Esophagus squamous epithelium (tissue), 5 donors: ENCODE measurements around the gene PHLPP1. TPM values are rescaled to one million over a fixed set of nuclear protein-coding genes. Genes with fewer than 3 reads are reported as not detected.

Source experiments
- DNase-seq: peaks from one replicate; lab custom pipeline; 2025; lab: John Stamatoyannopoulos, UW
- H3K27ac ChIP-seq, 4 donors: fragments of 200-600 bp; sonication (generic); one replicate each; pipeline ENCODE4 v1.5.1; 2016 to 2019; ENCODE audit warnings: mild to moderate bottlenecking in 1 of 4
- H3K27me3 ChIP-seq, 4 donors: fragments of 200-600 bp; sonication (generic); 1 replicate in 3 of 4; 2 replicates in 1 of 4; pipeline versions ENCODE4 v1.5.1 to v1.6.0; 2017 to 2021; ENCODE audit warnings: antibody characterized with exemption in 1 of 4
- H3K36me3 ChIP-seq, 3 donors: fragments of 200-600 bp; sonication (generic); one replicate each; pipeline ENCODE4 v1.5.1; 2016 to 2019
- H3K4me1 ChIP-seq, 3 donors: fragments of 200-600 bp; sonication (generic); one replicate each; pipeline ENCODE4 v1.5.1; 2017 to 2019
- H3K4me3 ChIP-seq, 4 donors: fragments of 200-600 bp; sonication (generic); 1 replicate in 3 of 4; 2 replicates in 1 of 4; pipeline ENCODE4 v1.5.1; 2016 to 2019; ENCODE audit warnings: mild to moderate bottlenecking in 2 of 4, moderate library complexity in 1 of 4
- H3K9me3 ChIP-seq, 3 donors: fragments of 200-600 bp; sonication (generic); one replicate each; pipeline ENCODE4 v1.5.1; 2016 to 2019
- CTCF ChIP-seq, 6 experiments: fragments of 450-650 bp in 4 of 6; fragments of 200-600 bp in 2 of 6; sonication (generic) in 2 of 6; IDR thresholded peaks; one replicate each; pipeline ENCODE4 v1.5.1; 2016 to 2019; ENCODE audit warnings: antibody characterized with exemption in 6 of 6, mild to moderate bottlenecking in 4 of 6, moderate library complexity in 4 of 6
- POLR2A ChIP-seq, 4 donors: fragments of 450-650 bp; IDR thresholded peaks; one replicate each; pipeline ENCODE4 v1.6.1; 2017; ENCODE audit warnings: antibody characterized with exemption in 4 of 4, mild to moderate bottlenecking in 4 of 4, moderate library complexity in 3 of 4
- WGBS, 2 donors: methylation state at CpG; one replicate each; pipeline ENCODE4 v1.1.5; 2018; 5-methylcytosine and 5-hydroxymethylcytosine counted together
- intact Hi-C: fragments of 100-400 bp; cut with DNase I; formaldehyde crosslinking; loops from one replicate; pipeline ENCODE4 v1.15.0; 2022
- total RNA-seq, 4 donors: library from RNA; depleted of rRNA; stranded (reverse); fragments of >200 nt; gene quantifications; one replicate each; pipeline ENCODE4 v1.1.0, GENCODE V29; 2016
- donor health status: DM: yes; HTN: yes; CAD: no.

The PHLPP1 gene
- total RNA-seq: 10 to 100 TPM; 10.1 to 16.6 (median 14.9) TPM

- Histone ChIP-seq H3K9me3 (no peaks in the 10 kb centered on the region), H3K27me3 (no peaks in the 10 kb centered on the region), H3K4me3 (peak within 1 kb of the TSS; percentile 74 to 89 (median 80)), H3K36me3 (no peaks in the 10 kb centered on the region), H3K4me1 (peaks cover 4 to 42% (median 7%) of the 10 kb centered on the region in 3 donors), H3K27ac (peak within 1 kb of the TSS; percentile 95 to 99 (median 98))
- no peak for DNase-seq
- intact Hi-C loops: no loop called here
- TF ChIP-seq POLR2A (IDR thresholded peaks at IDR 0.05) (peak in 3 of 4 donors; percentile 25 to 83 (median 73)), CTCF (IDR thresholded peaks at IDR 0.05) (no peak)
- 0% methylated on average over 4 of the region's 46 CpGs; no CpG with 5 or more reads in 1 of the 2 donors for WGBS, 2 donors
Observed at GRCh38 chr18:62715436-62715758, at the start of gene PHLPP1. TSS of gene PHLPP1 (plus strand) at chr18:62715541. CDS start at chr18:62715684, 143 bp downstream.

- TF ChIP-seq POLR2A (IDR thresholded peaks at IDR 0.05) (no peak), CTCF (IDR thresholded peaks at IDR 0.05) (no peak)
- Histone ChIP-seq H3K4me1 (peaks cover 0 to 2% (median 0%) of the 10 kb centered on the region in 3 donors), H3K9me3 (peaks cover 0 to 4% (median 0%) of the 10 kb centered on the region in 3 donors), H3K36me3 (no peaks in the 10 kb centered on the region), H3K27me3 (no peaks in the 10 kb centered on the region), H3K27ac (no peak overlapping the region), H3K4me3 (no peak overlapping the region)
- intact Hi-C loops: no loop called here
- 95 to 97% methylated on average over 1 of the region's 1 CpG for WGBS, 2 donors
- no peak for DNase-seq
Observed at GRCh38 chr18:62669225-62669624, 46.1 kb upstream of the PHLPP1 start.

DNA sequence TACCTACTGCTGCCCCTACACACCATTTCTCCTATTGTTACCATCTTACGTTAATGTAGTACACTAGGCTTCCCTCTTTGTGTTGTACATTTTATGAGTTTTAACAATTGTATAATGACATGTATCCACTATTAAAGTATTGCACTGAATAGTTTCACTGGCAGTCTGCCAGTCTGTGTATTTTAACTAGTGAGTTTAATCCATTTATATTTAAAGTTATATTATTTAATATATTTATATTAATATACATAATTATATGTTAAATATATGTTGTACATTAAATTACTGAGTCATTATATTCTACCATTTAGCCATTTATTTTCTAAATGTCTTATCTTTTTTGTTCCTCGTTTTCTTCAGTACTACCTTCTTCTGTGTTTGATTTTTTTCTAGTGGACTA, 44.8 kb upstream of the PHLPP1 start:
- Histone ChIP-seq H3K27ac (no peak overlapping the region), H3K4me3 (no peak overlapping the region), H3K27me3 (no peaks in the 10 kb centered on the region), H3K4me1 (no peaks in the 10 kb centered on the region), H3K36me3 (no peaks in the 10 kb centered on the region), H3K9me3 (peaks cover 0 to 4% (median 0%) of the 10 kb centered on the region in 3 donors)
- intact Hi-C loops: no loop called here
- TF ChIP-seq CTCF (IDR thresholded peaks at IDR 0.05) (no peak), POLR2A (IDR thresholded peaks at IDR 0.05) (no peak)
- DNase-seq: no peak
- WGBS, 2 donors: 95 to 96% methylated on average over 2 of the region's 2 CpGs

DNA sequence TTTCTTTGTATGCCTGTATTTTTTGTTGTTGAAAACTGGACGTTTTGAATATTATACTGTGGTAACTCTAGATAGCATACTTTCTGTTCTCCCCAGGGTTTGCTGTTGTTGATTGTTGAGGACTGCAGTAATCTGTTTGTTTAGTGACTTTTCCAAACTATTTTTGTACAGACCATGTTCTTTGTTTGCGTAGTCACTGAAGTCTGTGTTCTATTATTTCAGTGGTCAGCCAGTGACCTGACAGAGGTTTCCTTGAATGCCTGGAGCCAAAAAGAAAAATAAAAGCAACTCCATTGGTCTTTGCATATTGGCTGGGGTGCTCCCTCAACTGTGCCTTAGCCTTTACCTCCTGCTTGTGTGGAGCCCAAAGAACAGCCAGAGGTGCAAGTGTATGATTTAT, 42.7 kb upstream of the PHLPP1 start:
- intact Hi-C loops: no loop called here
- WGBS, 2 donors: 51 to 64% methylated on average over 2 of the region's 2 CpGs
- DNase-seq: no peak
- no peak for TF ChIP-seq CTCF (IDR thresholded peaks at IDR 0.05)
- no peak for TF ChIP-seq POLR2A (IDR thresholded peaks at IDR 0.05)
- Histone ChIP-seq H3K36me3 (no peaks in the 10 kb centered on the region), H3K27me3 (no peaks in the 10 kb centered on the region), H3K27ac (no peak overlapping the region), H3K4me3 (no peak overlapping the region), H3K4me1 (no peaks in the 10 kb centered on the region), H3K9me3 (peaks cover 0 to 4% (median 0%) of the 10 kb centered on the region in 3 donors)

DNA sequence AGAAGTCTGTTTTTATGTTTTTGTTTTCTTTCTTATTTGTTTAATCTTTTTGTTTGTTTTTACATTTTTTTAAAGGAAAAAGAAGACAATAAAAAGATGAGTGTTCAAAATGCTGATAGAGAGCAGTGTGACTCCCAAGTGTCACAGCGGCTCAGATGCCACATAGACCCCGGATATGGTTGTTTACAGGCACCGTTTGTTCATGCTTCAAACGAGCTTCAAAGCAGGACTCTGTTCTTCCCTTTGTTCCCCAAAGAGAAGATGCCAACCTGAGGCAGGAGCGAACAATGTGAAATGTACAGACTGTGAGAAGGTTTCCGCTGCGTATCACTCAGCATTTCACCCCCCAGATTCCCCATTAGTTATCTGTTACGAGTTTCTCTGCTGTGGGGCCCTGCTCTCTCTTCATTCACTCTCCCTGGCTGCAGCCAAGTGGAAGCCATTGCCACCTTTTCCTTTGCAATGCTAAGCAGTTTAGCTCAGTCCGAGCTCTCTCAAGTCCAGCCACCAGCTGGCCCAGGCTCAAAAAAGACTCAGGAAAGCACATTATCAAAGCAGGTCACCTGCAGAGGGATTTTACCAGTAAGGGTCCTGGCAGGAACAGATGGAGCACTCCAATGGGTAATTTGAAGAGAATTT, 36.4 kb upstream of the PHLPP1 start:
- H3K27me3 ChIP-seq: no peaks in the 10 kb centered on the region
- H3K4me1 ChIP-seq: no peaks in the 10 kb centered on the region
- WGBS, 2 donors: 82 to 85% methylated on average over 9 of the region's 9 CpGs
- no peak for DNase-seq
- intact Hi-C loops: no loop called here
- no peaks in the 10 kb centered on the region for H3K9me3 ChIP-seq
- TF ChIP-seq POLR2A (IDR thresholded peaks at IDR 0.05) (no peak), CTCF (IDR thresholded peaks at IDR 0.05) (no peak)
- no peaks in the 10 kb centered on the region for H3K36me3 ChIP-seq
- no peak overlapping the region for H3K27ac ChIP-seq
- no peak overlapping the region for H3K4me3 ChIP-seq
